Measurements from ENCODE around the gene MMAA.

Gene MMAA

GRCh38 chr4:145656156-145656555, 37.0 kb downstream of the MMAA start:
- H3K4me3 ChIP-seq (replicated peaks; ENCODE audit: insufficient read depth, low read length): no peak overlapping the region
- no peaks in the 10 kb centered on the region for H3K27me3 ChIP-seq (ENCODE audit: insufficient read depth, poor library complexity, severe bottlenecking)
- TF ChIP-seq POLR2AphosphoS5 (IDR thresholded peaks at IDR 0.05; ENCODE audit: low read depth) (no peak), GABPA (IDR thresholded peaks at IDR 0.05; ENCODE audit: low read depth) (no peak)
- no peak for DNase-seq (ENCODE audit: low read depth in 1 of 2, low spot score in 1 of 2)
- H3K27ac ChIP-seq (replicated peaks): no peak overlapping the region

DNA sequence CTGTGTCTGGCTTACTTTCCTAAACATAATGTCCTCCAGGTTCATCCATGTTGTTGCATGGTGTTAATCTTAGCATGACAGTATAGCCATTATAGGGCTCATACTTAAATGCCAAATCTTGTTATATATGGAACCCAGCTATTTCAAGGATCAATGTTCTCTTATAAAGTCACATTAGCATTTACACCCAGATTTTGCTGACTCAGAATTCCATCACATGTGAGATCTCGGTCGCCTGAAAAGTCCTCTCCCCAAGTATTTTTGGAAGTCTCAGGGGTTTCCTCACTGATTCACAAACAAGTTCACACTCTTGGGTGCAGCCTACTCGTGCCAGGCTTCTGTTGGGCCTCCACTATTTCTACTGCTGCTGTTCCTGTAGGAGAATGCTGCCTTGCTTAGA, 40.9 kb downstream of the MMAA start:
- DNase-seq (ENCODE audit: low read depth in 1 of 2, low spot score in 1 of 2): no peak
- Histone ChIP-seq H3K4me3 (replicated peaks; ENCODE audit: insufficient read depth, low read length) (no peak overlapping the region), H3K27me3 (ENCODE audit: insufficient read depth, poor library complexity, severe bottlenecking) (no peaks in the 10 kb centered on the region), H3K27ac (replicated peaks) (no peak overlapping the region)
- TF ChIP-seq GABPA (IDR thresholded peaks at IDR 0.05; ENCODE audit: low read depth) (no peak), POLR2AphosphoS5 (IDR thresholded peaks at IDR 0.05; ENCODE audit: low read depth) (no peak), CTCF (IDR thresholded peaks at IDR 0.05; ENCODE audit: insufficient read depth, low read length) (no peak), SPI1 (IDR thresholded peaks at IDR 0.05; ENCODE audit: borderline replicate concordance, low read depth) (no peak)
- TF ChIP-seq, protein P1, sequence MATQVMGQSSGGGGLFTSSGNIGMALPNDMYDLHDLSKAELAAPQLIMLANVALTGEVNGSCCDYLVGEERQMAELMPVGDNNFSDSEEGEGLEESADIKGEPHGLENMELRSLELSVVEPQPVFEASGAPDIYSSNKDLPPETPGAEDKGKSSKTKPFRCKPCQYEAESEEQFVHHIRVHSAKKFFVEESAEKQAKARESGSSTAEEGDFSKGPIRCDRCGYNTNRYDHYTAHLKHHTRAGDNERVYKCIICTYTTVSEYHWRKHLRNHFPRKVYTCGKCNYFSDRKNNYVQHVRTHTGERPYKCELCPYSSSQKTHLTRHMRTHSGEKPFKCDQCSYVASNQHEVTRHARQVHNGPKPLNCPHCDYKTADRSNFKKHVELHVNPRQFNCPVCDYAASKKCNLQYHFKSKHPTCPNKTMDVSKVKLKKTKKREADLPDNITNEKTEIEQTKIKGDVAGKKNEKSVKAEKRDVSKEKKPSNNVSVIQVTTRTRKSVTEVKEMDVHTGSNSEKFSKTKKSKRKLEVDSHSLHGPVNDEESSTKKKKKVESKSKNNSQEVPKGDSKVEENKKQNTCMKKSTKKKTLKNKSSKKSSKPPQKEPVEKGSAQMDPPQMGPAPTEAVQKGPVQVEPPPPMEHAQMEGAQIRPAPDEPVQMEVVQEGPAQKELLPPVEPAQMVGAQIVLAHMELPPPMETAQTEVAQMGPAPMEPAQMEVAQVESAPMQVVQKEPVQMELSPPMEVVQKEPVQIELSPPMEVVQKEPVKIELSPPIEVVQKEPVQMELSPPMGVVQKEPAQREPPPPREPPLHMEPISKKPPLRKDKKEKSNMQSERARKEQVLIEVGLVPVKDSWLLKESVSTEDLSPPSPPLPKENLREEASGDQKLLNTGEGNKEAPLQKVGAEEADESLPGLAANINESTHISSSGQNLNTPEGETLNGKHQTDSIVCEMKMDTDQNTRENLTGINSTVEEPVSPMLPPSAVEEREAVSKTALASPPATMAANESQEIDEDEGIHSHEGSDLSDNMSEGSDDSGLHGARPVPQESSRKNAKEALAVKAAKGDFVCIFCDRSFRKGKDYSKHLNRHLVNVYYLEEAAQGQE (IDR thresholded peaks at IDR 0.05; ENCODE audit: insufficient replicate concordance, low read depth): no peak

GRCh38 chr4:145663194-145663593, 44.0 kb downstream of the MMAA start:
- no peak overlapping the region for H3K27ac ChIP-seq (replicated peaks)
- DNase-seq (ENCODE audit: low read depth in 1 of 2, low spot score in 1 of 2): no peak
- no peak overlapping the region for H3K4me3 ChIP-seq (replicated peaks; ENCODE audit: insufficient read depth, low read length)
- TF ChIP-seq GABPA (IDR thresholded peaks at IDR 0.05; ENCODE audit: low read depth) (no peak), CTCF (IDR thresholded peaks at IDR 0.05; ENCODE audit: insufficient read depth, low read length) (no peak), SPI1 (IDR thresholded peaks at IDR 0.05; ENCODE audit: borderline replicate concordance, low read depth) (no peak), POLR2AphosphoS5 (IDR thresholded peaks at IDR 0.05; ENCODE audit: low read depth) (no peak)
- TF ChIP-seq, protein P1 (IDR thresholded peaks at IDR 0.05; ENCODE audit: insufficient replicate concordance, low read depth): no peak
- H3K27me3 ChIP-seq (ENCODE audit: insufficient read depth, poor library complexity, severe bottlenecking): no peaks in the 10 kb centered on the region

- TF ChIP-seq, protein P1 (IDR thresholded peaks at IDR 0.05; ENCODE audit: insufficient replicate concordance, low read depth): no peak
- TF ChIP-seq GABPA (IDR thresholded peaks at IDR 0.05; ENCODE audit: low read depth): no peak
- TF ChIP-seq SPI1 (IDR thresholded peaks at IDR 0.05; ENCODE audit: borderline replicate concordance, low read depth): no peak
- TF ChIP-seq CTCF (IDR thresholded peaks at IDR 0.05; ENCODE audit: insufficient read depth, low read length): no peak
- TF ChIP-seq POLR2AphosphoS5 (IDR thresholded peaks at IDR 0.05; ENCODE audit: low read depth): no peak
- Histone ChIP-seq H3K27me3 (ENCODE audit: insufficient read depth, poor library complexity, severe bottlenecking) (no peaks in the 10 kb centered on the region), H3K4me3 (replicated peaks; ENCODE audit: insufficient read depth, low read length) (no peak overlapping the region), H3K27ac (replicated peaks) (no peak overlapping the region)
- DNase-seq (ENCODE audit: low read depth in 1 of 2, low spot score in 1 of 2): no peak
Observed at GRCh38 chr4:145665773-145666172, 46.6 kb downstream of the MMAA start.
